DOHH2 (cell line): ENCODE measurements around the gene DOLK.

Source experiments
- H3F3A ChIP-seq: fragments of 200-600 bp; sonication (generic), shearing (Covaris generic); 2 replicates; pipeline ENCODE4 v1.6.0; 2016; ENCODE audit warnings: antibody characterized with exemption, mild to moderate bottlenecking; ENCODE audit not compliant: control insufficient read depth, insufficient read depth
- H3K27ac ChIP-seq: fragments of 200-600 bp; sonication (generic); 2 replicates; pipeline ENCODE4 v1.5.1; 2014; ENCODE audit warnings: low read depth, mild to moderate bottlenecking, low read length, moderate library complexity
- H3K27me3 ChIP-seq: fragments of 200-600 bp; sonication (generic); 2 replicates; pipeline ENCODE4 v1.6.1; 2014; ENCODE audit warnings: mild to moderate bottlenecking, low read length, mixed read lengths; ENCODE audit not compliant: control insufficient read depth
- H3K36me3 ChIP-seq: fragments of 200-600 bp; sonication (generic); 2 replicates; pipeline ENCODE4 v1.6.1; 2014; ENCODE audit warnings: mild to moderate bottlenecking, low read length, moderate library complexity, mixed read lengths; ENCODE audit not compliant: control insufficient read depth
- H3K4me1 ChIP-seq: fragments of 200-600 bp; sonication (generic); 2 replicates; pipeline ENCODE4 v1.6.1; 2014; ENCODE audit warnings: mild to moderate bottlenecking, low read length, mixed read lengths; ENCODE audit not compliant: control insufficient read depth
- H3K4me2 ChIP-seq: fragments of 200-600 bp; sonication (generic); 2 replicates; pipeline ENCODE4 v1.6.0; 2014; ENCODE audit warnings: mild to moderate bottlenecking, low read length, moderate library complexity
- H3K4me3 ChIP-seq: fragments of 200-600 bp; sonication (generic); 2 replicates; pipeline ENCODE4 v1.5.1; 2014; ENCODE audit warnings: mild to moderate bottlenecking, low read length, mixed read lengths
- H3K79me2 ChIP-seq: fragments of 200-600 bp; sonication (generic); 2 replicates; pipeline ENCODE4 v1.6.1; 2014; ENCODE audit warnings: mild to moderate bottlenecking, low read length, mixed read lengths; ENCODE audit not compliant: control insufficient read depth
- H3K9me2 ChIP-seq: fragments of 200-600 bp; sonication (generic); replicated peaks from 2 replicates; pipeline ENCODE4 v1.6.1; 2014; ENCODE audit warnings: mild to moderate bottlenecking, low read length, mixed read lengths; ENCODE audit not compliant: control insufficient read depth
- H3K9me3 ChIP-seq: fragments of 200-600 bp; sonication (generic); 2 replicates; pipeline ENCODE4 v1.6.1; 2014; ENCODE audit warnings: antibody characterized with exemption, low read length, mixed read lengths; ENCODE audit not compliant: control insufficient read depth, insufficient read depth
- H4K20me1 ChIP-seq: fragments of 200-600 bp; sonication (generic); 2 replicates; pipeline ENCODE4 v1.6.0; 2014; ENCODE audit warnings: low read depth, mild to moderate bottlenecking, antibody characterized with exemption, low read length, moderate library complexity; ENCODE audit not compliant: control insufficient read depth, insufficient read depth
- EZH2phosphoT487 ChIP-seq: fragments of 200-600 bp; sonication (generic); IDR thresholded peaks from 2 replicates; pipeline ENCODE4 v1.6.1; 2017; ENCODE audit warnings: borderline replicate concordance, mild to moderate bottlenecking, antibody characterized with exemption, low read length, moderate library complexity, mixed read lengths
- TF ChIP-seq, protein P1 (sequence below): fragments of 200-600 bp; sonication (generic); IDR thresholded peaks from one replicate; pipeline ENCODE4 v1.5.1; 2014; ENCODE audit warnings: antibody characterized with exemption, mild to moderate bottlenecking, low read depth, low read length; ENCODE audit not compliant: poor library complexity, severe bottlenecking

DOLK gene

DNA sequence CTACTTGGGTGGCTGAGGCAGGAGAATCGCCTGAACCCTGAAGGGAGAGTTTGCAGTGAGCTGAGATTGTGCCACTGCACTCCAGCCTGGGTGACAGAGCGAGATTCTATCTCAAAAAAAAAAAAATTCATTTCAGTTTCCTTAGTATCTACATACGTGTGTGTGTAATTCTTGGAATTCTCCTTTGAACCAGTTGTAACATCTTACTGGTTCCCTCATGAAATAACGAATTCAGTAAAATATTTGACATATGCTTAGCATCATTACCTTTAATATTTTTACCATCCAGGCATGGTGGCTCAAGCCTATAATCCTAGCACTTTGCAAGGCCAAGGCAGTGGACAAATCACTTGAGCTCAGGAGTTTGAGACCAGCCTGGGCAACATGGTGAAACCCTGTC is 17.8 kb downstream of the DOLK start:
- TF ChIP-seq EZH2phosphoT487, result no peak
- no peaks in the 10 kb centered on the region for H3K27me3 ChIP-seq
- no peaks in the 10 kb centered on the region for H3K9me2 ChIP-seq
- H3F3A ChIP-seq, result no peaks in the 10 kb centered on the region
- no peaks in the 10 kb centered on the region for H3K9me3 ChIP-seq
- peaks cover 6% of the 10 kb centered on the region for H3K4me1 ChIP-seq
- no peaks in the 10 kb centered on the region; the same call in 1 of the 2 replicates for H3K36me3 ChIP-seq
- no peak overlapping the region for H3K4me3 ChIP-seq
- no peak overlapping the region for H3K27ac ChIP-seq
- H3K4me2 ChIP-seq, result no peak overlapping the region
- no peaks in the 10 kb centered on the region for H4K20me1 ChIP-seq
- no peaks in the 10 kb centered on the region for H3K79me2 ChIP-seq

DNA sequence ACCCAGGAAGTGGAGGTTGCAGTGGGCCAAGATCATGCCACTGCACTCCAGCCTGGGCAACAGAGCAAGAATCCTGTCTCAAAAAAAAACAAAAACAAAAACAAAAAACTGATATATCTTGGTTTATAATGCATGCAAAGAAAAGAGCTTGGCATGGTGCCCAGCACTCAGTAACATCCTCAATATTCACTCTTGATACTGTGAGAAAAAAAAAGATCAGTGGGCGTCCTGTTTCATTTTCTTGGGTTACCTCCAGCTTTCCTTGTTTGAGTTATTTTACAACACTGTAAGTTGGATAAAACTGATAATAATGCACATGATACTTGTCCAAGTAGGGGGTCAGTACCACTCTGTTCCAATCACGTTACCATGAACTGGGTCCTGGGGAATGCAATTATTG is 18.8 kb downstream of the DOLK start:
- Histone ChIP-seq H3K79me2 (no peaks in the 10 kb centered on the region), H3K4me2 (no peak overlapping the region), H3K27me3 (no peaks in the 10 kb centered on the region), H3K9me2 (no peaks in the 10 kb centered on the region), H3K4me1 (peaks cover 6% of the 10 kb centered on the region), H3F3A (no peaks in the 10 kb centered on the region), H4K20me1 (no peaks in the 10 kb centered on the region), H3K27ac (no peak overlapping the region), H3K9me3 (no peaks in the 10 kb centered on the region), H3K4me3 (no peak overlapping the region), H3K36me3 (no peaks in the 10 kb centered on the region; the same call in 1 of the 2 replicates)
- TF ChIP-seq, protein P1, sequence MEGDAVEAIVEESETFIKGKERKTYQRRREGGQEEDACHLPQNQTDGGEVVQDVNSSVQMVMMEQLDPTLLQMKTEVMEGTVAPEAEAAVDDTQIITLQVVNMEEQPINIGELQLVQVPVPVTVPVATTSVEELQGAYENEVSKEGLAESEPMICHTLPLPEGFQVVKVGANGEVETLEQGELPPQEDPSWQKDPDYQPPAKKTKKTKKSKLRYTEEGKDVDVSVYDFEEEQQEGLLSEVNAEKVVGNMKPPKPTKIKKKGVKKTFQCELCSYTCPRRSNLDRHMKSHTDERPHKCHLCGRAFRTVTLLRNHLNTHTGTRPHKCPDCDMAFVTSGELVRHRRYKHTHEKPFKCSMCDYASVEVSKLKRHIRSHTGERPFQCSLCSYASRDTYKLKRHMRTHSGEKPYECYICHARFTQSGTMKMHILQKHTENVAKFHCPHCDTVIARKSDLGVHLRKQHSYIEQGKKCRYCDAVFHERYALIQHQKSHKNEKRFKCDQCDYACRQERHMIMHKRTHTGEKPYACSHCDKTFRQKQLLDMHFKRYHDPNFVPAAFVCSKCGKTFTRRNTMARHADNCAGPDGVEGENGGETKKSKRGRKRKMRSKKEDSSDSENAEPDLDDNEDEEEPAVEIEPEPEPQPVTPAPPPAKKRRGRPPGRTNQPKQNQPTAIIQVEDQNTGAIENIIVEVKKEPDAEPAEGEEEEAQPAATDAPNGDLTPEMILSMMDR, result no peak
- TF ChIP-seq EZH2phosphoT487, result no peak

DNA sequence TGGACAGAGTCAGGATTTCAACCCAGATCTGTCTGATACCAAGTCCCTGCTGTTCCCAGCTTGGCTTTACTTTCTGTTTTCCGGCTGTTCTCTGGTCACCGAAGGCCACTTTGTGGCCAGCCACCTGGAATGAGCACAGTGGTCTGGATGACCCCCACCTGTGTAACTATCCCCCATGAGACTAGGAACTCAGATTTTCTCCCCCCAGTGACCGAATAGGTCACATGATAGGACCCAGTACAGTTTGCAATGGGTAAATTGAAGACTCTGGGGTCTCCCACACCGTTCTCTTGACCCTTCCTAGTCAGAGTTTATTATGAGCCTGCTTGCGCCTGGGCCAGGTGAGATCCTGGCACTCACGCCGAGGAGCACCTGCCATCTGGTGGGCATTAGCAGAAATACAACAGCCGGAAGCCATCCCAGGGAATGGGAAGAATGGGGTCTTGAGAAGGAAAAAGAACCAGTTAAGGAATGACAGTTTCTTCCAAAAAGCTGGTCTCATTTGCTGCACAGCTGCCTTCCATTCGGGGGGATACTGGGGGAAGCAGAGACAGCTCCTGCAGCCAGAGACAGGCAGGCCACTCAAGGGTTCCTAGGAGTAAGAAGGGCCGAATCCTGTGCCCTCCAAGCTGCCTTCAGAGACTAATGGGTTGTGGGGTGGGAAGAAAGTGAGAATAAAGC is 19.5 kb downstream of the DOLK start:
- Histone ChIP-seq H3K9me2 (no peaks in the 10 kb centered on the region), H3K27me3 (no peaks in the 10 kb centered on the region), H3K4me2 (no peak overlapping the region), H3K27ac (no peak overlapping the region), H3K4me3 (no peak overlapping the region), H3K79me2 (0 out of 2 replicates have a peak, but pooled peaks cover 2% of the 10 kb centered on the region), H3F3A (no peaks in the 10 kb centered on the region), H3K36me3 (no peaks in the 10 kb centered on the region), H3K4me1 (peaks cover 6% of the 10 kb centered on the region), H4K20me1 (no peaks in the 10 kb centered on the region), H3K9me3 (no peaks in the 10 kb centered on the region)
- TF ChIP-seq, protein P1, result peak; percentile 85
- TF ChIP-seq EZH2phosphoT487, result no peak

DNA sequence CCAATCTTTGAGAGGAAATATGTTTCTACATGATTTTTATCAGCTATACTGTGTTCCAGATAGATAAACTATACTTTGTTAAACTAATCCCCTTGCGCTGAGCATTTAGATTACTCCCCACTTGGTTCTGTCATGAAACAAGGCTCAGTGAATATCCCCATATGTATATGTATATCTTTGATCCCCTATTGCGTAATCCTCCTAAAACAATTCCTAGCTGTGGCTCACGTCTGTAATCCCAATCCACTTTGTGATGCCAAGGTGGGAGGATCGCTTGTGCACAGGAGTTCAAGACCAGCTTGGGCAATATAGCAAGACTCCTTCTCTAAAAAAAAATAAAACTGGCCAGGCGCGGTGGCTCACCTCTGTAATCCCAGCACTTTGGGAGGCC is 23.9 kb downstream of the DOLK start:
- peaks cover 23% of the 10 kb centered on the region for H3K4me1 ChIP-seq
- H3K9me3 ChIP-seq, result no peaks in the 10 kb centered on the region
- peaks cover 6% of the 10 kb centered on the region; the same call in 1 of the 2 replicates for H3K79me2 ChIP-seq
- H3K27ac ChIP-seq, result no peak overlapping the region
- no peaks in the 10 kb centered on the region for H4K20me1 ChIP-seq
- no peak overlapping the region for H3K4me3 ChIP-seq
- TF ChIP-seq, protein P1, result no peak
- TF ChIP-seq EZH2phosphoT487, result no peak
- peaks cover 3% of the 10 kb centered on the region; the same call in 1 of the 2 replicates for H3F3A ChIP-seq
- H3K27me3 ChIP-seq, result no peaks in the 10 kb centered on the region
- H3K9me2 ChIP-seq, result no peaks in the 10 kb centered on the region
- H3K4me2 ChIP-seq, result no peak overlapping the region
- peaks cover 6% of the 10 kb centered on the region for H3K36me3 ChIP-seq
